Stimulated activated CD8-positive, alpha-beta memory T cell treated with anti-CD3 and anti-CD28 coated beads, Interleukin-15, amount 100 ng/mL, for 4 hours (primary cell): ENCODE measurements around the gene DDX54.
"Not testable (repeated sequence)": the region's sequence is repeated elsewhere in the genome, so short reads cannot be mapped to it uniquely, and the experiment has no call there.

ENCODE experiments used
- DNase-seq, 2 donors: peaks; one replicate each; pipeline ENCODE4 v3.0.0-alpha.2; 2020; ENCODE audit warnings: low read depth in 2 of 2

The DDX54 gene

DNA sequence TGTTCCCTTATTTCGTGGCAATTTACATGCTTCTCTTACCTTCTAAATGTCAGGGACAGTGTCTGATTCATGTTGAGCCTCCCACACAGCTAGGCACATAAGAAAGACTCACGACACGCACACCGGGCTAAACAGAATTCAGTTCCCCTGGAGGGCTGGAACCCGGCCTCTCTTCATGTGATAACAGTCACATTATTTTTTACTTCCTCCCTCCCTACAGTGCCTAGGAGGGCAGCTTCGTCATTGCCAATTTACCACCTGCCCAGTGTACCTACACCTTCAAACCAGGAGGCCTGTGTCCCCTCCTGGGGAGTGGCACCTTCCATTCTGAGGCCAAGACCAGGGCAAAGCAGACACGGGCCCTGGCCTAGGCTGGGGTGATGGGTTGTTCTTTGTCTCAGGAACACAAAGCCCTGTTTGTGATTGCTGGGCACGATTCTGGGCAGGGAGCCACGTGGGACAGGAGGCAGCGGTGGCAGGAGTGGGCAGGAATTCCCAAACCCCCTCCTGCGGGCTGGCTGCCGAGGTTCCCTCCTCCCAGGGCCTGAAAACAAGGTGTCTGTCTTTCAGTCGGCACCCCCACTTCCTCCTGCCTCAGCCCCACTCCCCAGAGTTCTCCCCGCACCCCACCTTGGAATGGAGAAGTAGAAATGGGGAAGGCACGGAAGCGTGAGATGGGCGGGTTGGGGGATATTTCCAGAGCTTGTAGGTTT is 42.9 kb downstream of the DDX54 start:
- no peak for DNase-seq

DNA sequence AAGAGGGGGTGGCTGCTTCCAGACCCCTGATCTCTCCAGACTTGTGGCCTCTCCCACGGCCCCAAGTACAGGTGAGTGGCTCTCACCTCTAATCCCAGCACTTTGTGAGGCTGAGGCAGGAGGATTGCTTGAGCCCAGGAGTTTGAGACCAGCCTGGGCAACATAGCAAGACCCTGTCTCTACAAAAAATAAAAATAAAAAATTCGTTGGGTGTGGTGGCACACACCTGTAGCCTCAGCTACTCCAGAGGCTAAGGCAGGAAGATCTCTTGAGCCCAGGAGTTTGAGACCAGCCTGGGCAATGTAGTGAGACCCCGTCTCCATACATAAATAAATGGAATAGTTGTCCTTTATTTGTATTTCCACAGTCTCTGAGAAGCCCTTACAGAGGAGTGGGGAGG is 43.6 kb downstream of the DDX54 start:
- not testable (repeated sequence) for DNase-seq

DNA sequence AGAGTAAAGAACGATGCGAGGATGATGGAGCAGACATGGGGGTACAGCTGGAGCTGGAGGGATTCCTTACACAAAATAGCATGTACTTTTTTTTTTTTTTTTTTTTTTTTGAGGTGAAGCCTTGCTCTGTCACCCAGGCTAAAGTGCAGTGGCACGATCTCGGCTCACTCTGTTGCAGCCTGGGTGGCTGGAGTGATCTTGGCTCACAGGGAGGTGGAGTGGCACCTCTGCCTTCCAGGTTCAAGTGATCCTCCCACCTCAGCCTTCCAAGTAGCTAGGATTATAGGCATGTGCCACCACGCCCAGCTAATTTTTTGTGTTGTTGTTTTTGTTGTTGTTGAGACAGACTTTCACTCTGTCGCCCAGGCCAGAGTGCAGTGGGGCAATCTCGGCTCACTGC is 44.6 kb downstream of the DDX54 start:
- DNase-seq, result no peak

DNA sequence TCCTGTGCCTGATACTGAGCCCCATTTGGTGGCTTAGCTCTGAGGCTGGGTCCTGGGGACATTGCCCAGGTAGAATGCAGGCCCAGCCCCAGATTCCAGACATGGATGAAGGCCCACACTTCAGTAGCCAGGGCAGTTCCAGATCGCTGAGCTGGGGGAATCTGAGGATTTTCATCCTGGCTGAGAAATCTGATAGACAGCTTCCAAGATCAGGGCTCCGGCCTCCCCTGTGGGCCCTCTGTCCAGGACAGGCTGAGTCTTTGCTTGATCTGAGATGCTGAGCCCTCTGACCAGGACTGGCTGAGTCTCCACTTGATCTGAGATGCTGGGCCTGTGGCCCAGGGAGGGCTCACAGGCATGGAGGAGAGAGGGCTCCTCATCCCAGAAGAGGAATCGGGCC is 46.5 kb downstream of the DDX54 start:
- DNase-seq, result no peak

DNA sequence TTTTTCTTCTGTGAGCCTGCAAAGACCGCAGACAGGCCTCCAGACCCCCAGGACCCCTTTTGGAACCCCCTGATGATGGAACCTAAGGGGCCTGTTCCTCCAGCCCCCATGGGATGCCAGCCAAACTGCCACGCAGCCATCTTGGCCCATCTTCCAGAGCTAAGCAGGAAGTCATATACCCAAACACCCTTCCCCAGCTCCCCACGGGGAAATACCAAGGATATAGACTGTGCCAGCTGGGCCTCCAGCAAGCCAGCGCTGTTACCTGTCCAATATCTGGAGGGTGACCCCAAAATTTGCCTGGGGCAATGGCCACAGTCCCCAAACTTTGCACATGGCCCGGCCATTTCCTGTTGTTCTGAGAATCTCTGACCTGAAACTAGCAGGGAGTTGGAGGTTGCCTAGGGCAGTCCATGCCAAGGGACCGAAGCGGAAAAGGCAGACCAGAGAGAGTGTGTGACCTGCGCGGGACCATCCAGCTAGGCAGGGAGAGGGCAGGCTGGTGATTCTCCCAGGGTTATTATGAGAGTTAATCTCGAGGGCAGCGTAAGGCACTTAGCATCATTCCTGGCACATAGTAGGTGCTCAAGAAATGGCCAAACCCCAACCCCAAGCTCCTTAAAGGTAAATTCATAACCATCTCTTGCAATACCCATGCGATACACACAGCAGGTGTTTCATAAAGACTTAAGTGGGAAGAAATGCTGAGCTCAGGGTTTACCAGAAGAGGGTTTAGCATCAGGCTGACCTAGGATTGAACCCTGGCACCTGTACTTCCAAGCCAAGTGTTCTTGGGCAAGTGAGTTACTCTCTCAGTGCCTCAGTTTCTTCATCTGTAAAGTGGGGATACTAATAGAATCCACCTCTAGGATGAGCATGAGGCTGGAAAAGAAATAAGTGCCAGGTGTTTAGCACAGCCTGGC is 47.2 kb downstream of the DDX54 start:
- no peak for DNase-seq

DNA sequence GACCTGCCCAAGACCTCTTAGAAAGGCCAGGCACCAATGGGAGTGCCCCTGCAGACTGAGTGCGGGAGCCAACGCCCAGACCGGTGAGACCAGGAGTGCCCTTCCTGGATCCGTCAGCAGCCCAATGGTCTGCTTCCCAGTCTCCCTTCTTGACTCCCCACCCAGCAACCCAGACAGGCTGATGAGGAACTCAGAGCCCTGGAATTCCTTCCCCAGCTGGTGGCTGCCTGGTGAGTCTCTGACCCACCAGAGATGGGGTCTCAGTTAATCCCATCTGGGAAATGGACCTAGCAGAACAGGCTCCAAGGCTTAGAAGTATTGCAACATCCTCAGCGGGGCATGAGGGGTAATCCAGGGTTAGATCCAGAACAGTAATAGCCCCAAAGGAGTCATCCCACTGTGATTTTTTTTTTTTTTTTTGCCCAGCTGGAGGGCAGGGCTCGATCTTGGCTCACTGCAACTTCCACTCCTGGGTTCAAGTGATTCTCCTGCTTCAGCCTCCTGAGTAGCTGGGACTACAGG is 48.2 kb downstream of the DDX54 start:
- no peak for DNase-seq

DNA sequence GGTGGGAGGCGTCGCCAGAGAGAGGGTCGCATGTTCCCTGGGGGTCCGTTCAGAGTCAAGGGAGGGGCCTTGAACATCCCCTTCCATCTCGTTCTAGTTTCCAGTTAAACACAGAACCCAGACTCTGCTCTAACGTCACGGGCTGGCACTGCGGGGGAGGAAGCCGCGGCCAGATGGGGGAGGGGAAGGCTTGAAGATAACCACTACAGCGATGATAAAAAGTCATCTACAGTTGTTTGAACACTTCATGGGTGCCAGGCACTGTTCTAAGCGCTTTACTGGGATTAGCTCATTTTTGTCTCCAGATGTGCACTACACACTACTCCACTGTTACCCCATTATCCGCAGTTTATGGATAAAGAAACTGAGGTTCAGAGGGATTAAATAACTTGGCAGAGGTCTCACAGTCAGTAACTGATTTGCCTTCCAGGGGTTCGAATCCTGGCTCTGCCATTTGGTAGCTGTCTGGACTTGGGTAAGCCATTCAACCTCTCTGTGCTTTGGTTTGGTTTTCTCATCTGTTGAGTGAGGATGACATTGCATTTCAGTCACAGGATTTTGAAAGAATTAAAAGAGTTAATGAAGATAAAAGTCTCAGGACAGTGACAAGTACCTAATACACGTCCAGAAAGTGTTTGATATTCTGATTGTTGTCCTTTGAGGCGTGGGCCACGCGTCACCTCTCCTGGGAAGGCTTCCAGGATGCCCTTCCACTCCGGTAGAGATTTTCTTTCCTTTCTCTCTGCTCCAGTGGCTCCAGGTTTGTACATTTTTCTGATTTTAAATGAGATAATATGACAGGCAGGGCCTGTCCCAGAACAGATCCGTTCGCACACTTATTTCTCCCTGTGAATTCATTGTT is 48.9 kb downstream of the DDX54 start:
- peak; percentile 21 to 27 for DNase-seq

DNA sequence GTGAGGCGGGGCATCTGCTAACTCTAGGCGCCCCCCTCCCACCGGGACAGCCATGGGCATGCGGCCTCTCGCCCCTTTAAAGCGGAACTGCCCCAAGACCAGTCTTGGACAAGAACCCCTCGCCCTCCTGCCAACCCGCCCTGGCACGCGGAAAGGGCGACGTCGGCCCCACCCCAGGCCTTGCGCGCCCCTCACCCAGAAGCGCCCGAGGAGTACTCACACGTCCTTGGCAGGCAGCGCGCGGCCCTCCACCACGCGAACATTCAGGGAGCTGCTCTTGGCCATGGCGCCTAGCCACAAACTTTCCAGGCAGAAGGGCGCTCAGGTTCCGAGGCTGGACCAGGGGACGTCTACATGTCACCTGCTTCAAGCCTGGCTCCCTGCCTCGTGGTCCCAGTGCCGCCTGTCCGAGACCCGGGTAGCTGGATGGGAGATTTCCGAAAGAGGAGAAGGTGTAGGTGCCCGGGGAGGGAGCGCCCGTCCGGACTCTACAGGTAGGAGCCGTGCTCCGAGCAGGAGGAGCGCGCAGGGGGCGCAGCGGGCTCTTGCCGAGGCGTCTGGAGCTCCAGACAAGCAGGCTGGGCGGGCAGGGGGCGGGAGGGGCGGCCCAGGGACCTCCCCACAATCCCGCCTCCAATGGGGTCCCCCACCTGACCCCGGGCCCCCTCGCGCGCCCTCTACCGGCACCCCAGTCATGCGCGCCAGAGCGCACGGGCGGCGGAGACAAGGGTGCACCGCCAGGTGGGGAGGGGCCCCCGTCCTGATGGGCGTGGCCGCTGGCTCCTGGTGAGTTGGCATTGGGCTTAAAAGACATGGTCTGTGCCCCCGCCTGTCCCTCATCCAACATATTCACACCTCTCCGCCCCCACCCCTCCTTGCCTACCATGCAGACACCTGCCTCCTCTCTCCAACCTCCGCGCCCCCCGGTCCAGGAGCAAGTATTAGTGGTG is 49.8 kb downstream of the DDX54 start, which contains the start of gene RASAL1:
RASAL1 (minus strand) TSS at position 584 of the 950 bp plus-strand sequence; CDS start at position 285, 299 bp downstream.
- DNase-seq, result peak; percentile 23 to 40

DNA sequence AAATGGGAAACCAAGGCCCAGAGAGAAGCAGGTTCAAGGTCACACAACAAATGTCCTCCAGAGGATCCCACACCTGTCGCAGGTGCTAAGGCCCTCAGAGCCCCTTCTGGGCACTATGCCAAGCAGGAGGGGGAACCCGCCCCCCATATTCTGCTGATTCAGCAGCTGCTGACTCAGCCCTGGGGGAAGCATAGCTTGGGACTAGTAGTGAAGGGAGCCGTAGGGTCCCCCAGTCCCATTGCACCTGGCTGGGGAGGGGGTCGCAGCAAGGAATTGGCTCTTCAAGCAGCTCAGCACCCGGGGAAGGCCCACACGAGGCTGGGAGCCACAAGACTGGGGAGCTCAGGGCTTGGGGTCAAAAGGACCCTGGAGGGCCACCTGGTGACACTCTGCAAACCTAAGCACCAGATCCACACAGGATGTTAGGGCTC is 50.7 kb downstream of the DDX54 start:
- DNase-seq, result no peak

DNA sequence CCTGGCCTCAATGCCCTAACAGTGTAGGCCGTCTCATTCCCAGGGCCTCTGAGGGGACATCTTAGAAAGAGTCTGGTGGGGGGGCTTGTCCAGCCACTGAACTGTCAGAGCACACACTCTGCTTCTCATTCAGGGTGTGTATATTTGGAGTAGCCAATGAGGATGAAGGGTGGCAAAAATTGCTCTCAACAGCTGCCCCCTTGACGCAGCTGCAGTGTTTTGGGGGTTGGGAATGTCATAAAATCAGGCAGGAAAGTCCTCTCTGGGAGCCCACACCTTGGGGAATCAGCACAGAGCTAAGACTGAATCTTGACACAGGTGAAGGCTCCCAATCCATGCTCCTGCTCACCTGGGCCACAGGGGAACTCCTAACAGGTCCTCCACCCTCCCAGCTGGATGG is 51.2 kb downstream of the DDX54 start:
- DNase-seq, result no peak

DNA sequence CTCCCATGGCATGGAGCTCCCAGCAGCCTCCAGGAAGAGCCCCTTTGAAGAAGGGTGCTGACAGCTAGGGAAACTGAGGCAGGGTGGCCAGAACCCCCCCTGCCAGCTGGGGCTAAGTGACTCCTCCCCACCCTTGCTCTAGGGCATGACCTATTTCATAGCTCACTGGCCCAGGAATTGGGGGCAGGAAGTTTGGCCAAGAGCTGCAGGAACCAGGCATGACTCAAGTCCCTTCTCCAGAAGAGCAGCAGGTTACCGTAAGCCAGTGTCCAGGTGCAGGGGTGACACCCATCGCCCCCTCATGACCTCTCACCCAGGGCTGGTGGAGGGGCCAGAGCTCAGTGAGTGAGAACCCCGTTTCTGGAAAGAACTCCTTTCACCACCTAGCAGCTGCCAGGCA is 51.6 kb downstream of the DDX54 start:
- no peak for DNase-seq

DNA sequence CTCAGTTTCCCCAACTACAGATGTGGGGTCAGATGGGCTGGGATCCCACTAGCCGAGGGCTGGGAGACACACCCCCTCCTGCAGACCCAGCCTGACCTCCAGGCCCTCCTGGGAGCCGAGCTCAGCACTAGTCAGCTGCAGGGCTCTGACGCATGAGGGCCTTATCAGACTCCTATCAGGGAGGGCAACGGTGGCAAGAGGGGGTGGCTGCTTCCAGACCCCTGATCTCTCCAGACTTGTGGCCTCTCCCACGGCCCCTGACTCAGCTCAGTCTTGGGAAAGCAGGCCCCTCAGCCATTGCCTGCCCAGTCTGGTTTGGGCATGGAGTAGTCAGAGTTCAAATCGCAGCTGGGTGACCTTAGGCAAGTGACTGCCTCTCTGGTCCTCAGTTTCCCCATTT is 52.2 kb downstream of the DDX54 start:
- no peak for DNase-seq

DNA sequence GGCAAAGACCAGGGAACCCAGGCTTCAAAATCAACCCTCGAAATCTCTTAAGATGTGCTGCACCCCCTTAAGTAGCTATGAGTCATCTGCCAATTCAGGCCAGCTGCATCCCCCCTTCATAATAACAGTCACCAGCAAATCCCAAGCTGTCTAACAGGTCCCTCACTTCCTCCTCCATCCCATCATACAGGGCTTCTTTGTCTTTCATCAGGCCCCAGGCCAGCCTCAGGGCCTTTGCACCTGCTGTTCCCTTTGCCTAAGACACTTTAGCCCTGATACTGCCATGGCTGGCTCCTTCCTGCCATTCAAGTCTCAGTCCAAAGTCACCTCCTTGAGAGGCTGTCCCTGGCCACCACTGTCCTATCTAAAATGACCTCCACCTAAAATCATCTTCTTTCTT is 53.7 kb downstream of the DDX54 start:
- DNase-seq, result no peak

DNA sequence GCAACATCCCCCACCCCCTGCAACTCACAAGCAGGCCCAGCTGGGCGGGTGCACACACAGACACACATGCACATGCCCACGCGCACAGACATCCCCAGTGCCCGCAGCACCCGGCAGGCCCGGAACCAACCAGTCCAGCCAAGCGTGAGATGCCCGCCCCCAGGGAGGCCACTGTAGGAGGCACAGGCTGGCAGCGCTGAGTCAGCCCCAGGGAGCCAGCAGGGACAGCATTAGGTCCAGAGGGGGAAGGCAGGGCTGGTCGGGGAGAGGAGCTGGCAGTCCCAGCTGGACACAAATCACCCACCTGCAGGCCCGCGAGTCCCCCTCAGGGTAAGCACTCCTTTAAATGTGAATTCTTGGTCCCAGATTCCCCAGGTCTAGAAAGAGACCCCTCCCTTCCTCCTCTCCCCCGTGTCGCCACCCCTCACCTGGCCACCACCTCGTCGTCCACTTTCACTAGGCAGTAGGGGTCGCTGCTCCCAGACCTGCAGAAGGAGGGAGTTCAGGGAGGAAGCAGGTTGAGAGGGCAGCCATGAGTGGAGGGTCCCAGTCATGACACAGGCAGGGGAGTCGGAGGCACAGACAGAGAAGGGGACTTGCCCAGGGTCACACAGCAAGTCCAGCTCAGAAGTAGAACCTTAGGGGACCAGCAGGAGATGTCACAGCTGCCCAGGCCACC is 54.7 kb downstream of the DDX54 start:
- DNase-seq, result no peak

DNA sequence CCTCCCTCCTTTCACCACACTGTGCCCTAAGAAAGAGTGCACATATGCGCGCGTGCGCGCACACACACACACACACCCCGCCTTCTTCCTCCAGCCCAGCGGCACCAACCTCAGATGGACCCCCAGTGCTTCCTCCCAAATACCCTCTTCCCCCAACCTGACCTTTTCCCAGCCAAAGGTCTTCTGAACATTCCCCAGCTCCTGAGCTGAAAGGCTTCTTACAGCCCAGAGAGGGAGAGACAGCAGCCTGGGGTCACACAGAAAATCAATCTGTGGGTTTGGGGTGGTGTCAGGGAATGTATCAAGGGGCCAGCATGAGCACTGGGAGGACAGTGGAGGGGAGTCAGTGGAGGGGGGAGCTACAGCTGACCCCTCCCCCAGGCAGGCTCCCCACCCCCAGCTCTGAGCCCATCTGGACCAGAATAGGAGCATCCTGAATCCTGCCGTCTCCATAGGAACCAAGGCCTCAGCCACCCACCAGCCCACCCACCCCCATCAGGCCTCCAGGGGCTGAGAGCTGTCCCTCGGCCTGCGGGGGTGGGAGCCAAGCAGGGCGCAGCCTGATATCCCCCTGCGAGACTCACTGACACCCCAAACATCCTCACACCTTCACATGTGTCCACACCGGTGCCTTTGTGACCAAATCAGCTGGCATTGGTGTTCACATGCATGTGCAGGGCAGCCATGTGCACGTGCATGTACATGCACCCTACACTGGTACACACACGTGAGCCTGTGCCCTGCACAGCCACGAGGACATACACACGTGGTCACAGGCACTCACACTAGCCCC is 55.4 kb downstream of the DDX54 start:
- DNase-seq, result no peak

DNA sequence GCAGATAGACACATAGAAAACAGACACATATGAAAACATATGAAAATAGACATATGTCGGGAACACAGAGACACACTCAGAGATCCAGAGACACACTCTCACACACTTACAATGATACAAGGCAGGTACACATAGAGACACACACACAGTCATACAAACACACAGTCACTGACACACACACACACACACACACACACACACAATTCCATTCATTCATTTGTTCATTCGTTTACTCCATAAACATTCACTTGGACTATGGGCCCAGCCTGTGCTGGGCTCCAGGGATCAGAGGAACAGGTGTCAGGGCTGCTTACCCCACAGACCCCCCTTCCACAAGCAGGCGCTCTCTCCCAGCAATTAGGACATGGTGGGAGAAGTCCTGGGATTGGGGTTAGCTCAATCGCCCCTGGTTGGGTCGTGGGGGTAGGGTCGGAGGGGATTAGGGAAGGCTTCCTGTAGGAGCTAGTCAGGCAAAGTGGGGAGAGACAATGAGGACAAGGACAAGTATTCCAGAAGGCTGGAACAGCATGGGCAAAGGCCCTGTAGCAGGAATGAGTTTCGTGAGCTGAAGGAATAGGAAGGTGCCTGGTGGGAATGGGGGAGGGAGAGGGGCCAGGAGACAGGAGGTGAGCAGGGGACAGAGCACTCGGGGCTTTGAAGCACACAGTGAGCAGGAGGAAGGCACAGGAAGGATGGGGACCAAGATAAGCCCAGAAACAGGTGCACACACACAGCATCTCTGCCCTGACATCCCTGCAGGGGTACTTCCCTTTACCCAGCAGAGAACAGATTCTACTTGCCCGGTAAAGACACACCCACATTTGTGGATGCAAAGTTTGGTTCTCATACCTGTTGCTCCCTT is 56.2 kb downstream of the DDX54 start:
- no peak for DNase-seq

DNA sequence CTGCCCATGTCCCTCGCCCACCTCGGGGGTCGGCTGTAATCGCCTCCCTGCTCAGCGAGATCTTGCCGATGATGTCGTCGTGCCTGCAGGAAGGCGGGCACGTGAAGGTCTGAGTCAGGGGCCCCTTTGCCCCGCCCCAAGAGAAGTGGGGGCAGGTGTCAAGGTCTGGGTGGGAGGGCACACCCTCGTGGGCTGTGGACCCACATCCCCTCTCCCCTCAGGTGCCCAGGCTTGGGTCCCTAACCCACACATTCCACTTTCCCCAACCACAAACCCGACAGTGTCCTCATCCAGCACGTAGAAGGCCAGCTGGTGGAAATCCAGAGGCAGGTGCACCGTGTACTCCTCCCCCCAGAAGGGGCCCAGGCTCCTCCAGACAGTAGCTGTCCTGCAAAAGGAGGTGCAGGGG is 57.5 kb downstream of the DDX54 start:
- no peak for DNase-seq

DNA sequence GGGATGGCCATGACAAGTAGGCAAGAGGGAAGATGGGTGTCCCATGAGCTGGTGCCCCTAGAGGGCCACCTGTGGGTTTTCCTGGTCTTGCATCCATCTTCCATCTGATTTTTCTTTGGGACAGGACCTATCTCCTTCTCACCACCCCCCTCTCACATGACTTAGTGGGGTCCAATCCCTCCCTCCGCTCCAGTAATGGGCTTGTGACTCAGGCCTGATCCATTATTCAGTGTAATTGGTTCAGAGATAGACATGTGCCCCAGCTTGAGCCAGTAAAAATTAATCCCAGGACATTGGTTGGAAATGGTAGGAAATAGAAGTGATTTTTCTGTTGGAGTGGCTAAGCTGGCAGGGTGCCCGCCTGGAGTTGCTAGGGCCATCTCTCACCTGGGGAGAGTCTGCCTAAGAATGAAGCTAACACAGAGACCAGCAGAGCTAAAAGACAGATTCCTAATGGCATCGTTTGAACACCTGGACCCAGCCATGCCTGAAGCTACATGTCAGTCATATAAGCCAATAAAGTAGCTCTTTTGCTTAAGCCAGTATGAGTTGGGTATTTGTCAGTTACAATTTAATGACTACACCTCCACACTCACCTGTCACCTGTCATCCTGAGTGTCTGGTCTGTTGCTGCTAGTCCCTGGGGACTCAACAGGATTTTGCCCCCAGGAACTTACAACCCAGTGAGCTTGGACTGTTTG is 64.5 kb downstream of the DDX54 start:
- no peak for DNase-seq
